OCI-LY7 (cell line): ENCODE measurements around the gene LRP5. TPM values are rescaled to one million over a fixed set of nuclear protein-coding genes. Genes with fewer than 3 reads are reported as not detected.
A peak's percentile ranks its signal among the peaks of the same experiment; 100 is the strongest.

Source experiments
- BruUV-seq: library from RNA; stranded (reverse); fragments of 400-500 nt; replicated peaks from 2 replicates; lab custom pipeline; 2021; lab: Mats Ljungman, UMichigan
- CTCF ChIA-PET: fragments of 300-600 bp; sonication (Branson Sonifier 250); formaldehyde crosslinking; loops from one replicate; lab custom pipeline; 2022; ENCODE audit warnings: antibody characterized with exemption; ENCODE audit not compliant: unreplicated experiment; lab: Charles Lee
- POLR2A ChIA-PET: fragments of 300-600 bp; sonication (Branson Sonifier 250); formaldehyde crosslinking; loops from one replicate; lab custom pipeline; 2022; ENCODE audit warnings: antibody characterized with exemption; lab: Charles Lee
- DNase-seq: peaks from one replicate; pipeline ENCODE4 v3.0.0-alpha.2; 2015; ENCODE audit warnings: low spot score
- H2AFZ ChIP-seq: fragments of 200-600 bp; sonication (generic), shearing (Covaris generic); 2 replicates; pipeline ENCODE4 v1.6.1; 2014; ENCODE audit warnings: mild to moderate bottlenecking, antibody characterized with exemption, low read length, moderate library complexity
- H3K27ac ChIP-seq: fragments of 200-600 bp; sonication (generic); 2 replicates; pipeline ENCODE4 v1.5.1; 2014; ENCODE audit warnings: mixed run types, low read depth, mild to moderate bottlenecking, moderate library complexity, low read length, inconsistent platforms; ENCODE audit not compliant: poor library complexity, severe bottlenecking
- H3K36me3 ChIP-seq: fragments of 200-600 bp; sonication (generic); 2 replicates; pipeline ENCODE4 v1.6.1; 2014; ENCODE audit warnings: mild to moderate bottlenecking, antibody characterized with exemption, low read length, moderate library complexity, mixed read lengths; ENCODE audit not compliant: insufficient read depth
- H3K4me1 ChIP-seq: fragments of 200-600 bp; sonication (generic); 2 replicates; pipeline ENCODE4 v1.5.1; 2014; ENCODE audit warnings: mild to moderate bottlenecking, low read length; ENCODE audit not compliant: insufficient read depth, poor library complexity, severe bottlenecking
- H3K4me2 ChIP-seq: fragments of 200-600 bp; sonication (generic); 2 replicates; pipeline ENCODE4 v1.6.1; 2014; ENCODE audit warnings: mild to moderate bottlenecking, low read length
- H3K4me3 ChIP-seq: fragments of 200-600 bp; sonication (generic); 2 replicates; pipeline ENCODE4 v1.5.1; 2014; ENCODE audit warnings: mild to moderate bottlenecking, low read depth, low read length; ENCODE audit not compliant: poor library complexity, severe bottlenecking
- H3K79me2 ChIP-seq: fragments of 200-600 bp; sonication (generic); 2 replicates; pipeline ENCODE4 v1.6.1; 2016; ENCODE audit warnings: low read depth, mild to moderate bottlenecking, low read length, moderate library complexity, mixed read lengths; ENCODE audit not compliant: insufficient read depth
- H3K9me2 ChIP-seq: fragments of 200-600 bp; sonication (generic); 2 replicates; pipeline ENCODE4 v1.6.1; 2016; ENCODE audit warnings: mild to moderate bottlenecking, low read length, mixed read lengths; ENCODE audit not compliant: insufficient read depth
- H3K9me3 ChIP-seq: fragments of 200-600 bp; sonication (generic); 2 replicates; pipeline ENCODE4 v1.6.1; 2014; ENCODE audit warnings: mild to moderate bottlenecking, mixed run types, low read length, mixed read lengths
- H4K20me1 ChIP-seq: fragments of 200-600 bp; sonication (generic); 2 replicates; pipeline ENCODE4 v1.6.1; 2014; ENCODE audit warnings: mild to moderate bottlenecking, antibody characterized with exemption, low read length, moderate library complexity, mixed read lengths; ENCODE audit not compliant: insufficient read depth
- EZH2phosphoT487 ChIP-seq: fragments of 200-600 bp; sonication (generic); IDR thresholded peaks from 2 replicates; pipeline ENCODE4 v1.6.1; 2018; ENCODE audit warnings: low read depth, borderline replicate concordance, mild to moderate bottlenecking, mixed run types, antibody characterized with exemption, low read length, moderate library complexity, mixed read lengths
- intact Hi-C: fragments of 100-400 bp; cut with micrococcal nuclease; formaldehyde crosslinking; loops from one replicate; pipeline ENCODE4 v1.10.0; 2022; ENCODE audit not compliant: unreplicated experiment
- total RNA-seq, 2 experiments: library from RNA; depleted of rRNA in 1 of 2; stranded (reverse); fragments of >200 nt in 1 of 2; shearing (Covaris generic) in 1 of 2; gene quantifications; 2 replicates each; pipeline ENCODE4 v1.2.3, GENCODE V29; 2014 to 2022
- TF ChIP-seq, protein P1 (sequence below): fragments of 200-600 bp; sonication (generic); conservative IDR thresholded peaks from 2 replicates; pipeline ENCODE4 v1.5.1; 2014; ENCODE audit warnings: mild to moderate bottlenecking, antibody characterized with exemption, low read length, moderate library complexity, mixed read lengths

LRP5 gene
- total RNA-seq, 2 experiments from 2014 or later: 0.60 TPM; not detected in 1

DNA sequence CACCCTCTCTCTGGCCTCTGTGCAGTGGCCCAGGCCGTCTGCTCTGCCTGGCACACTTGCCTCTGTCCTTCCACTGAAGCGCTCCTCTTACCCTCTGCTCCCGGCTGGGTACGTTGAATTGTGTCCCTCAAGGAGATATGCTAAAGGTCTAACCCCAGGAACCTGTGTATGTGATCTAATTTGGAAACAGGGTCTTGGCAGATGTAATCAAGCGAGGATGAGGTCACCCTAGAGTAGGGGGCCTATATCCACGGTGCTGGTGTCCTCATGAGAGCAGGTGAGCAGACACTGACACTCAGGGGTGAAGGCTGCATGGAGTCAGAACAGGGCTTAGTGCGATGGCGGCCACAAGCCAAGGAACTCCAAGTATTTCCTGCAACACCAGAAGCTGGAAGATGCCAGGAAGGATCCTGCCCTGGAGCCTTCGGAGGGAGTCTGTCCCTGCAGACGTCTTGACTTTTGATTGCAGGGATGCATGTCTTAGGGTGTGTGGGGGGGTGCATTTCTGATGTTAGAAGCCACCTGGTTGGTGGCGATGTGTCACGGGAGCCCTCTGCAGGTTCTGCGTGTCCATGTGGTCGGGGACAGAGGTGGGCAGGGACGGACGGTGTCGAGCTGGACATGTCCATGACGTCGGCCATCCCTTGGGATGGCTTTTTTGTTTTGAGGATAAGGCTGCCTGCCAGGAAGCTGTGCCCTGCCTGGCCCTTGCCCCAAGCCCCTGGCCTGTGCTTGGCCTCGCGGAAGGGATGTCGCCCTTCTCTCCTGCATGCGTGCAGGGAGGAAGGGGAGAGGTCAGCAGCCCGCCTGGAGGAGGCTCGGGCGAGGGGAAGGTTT is 68.6 kb downstream of the LRP5 start:
- TF ChIP-seq EZH2phosphoT487: no peak
- TF ChIP-seq, protein P1, sequence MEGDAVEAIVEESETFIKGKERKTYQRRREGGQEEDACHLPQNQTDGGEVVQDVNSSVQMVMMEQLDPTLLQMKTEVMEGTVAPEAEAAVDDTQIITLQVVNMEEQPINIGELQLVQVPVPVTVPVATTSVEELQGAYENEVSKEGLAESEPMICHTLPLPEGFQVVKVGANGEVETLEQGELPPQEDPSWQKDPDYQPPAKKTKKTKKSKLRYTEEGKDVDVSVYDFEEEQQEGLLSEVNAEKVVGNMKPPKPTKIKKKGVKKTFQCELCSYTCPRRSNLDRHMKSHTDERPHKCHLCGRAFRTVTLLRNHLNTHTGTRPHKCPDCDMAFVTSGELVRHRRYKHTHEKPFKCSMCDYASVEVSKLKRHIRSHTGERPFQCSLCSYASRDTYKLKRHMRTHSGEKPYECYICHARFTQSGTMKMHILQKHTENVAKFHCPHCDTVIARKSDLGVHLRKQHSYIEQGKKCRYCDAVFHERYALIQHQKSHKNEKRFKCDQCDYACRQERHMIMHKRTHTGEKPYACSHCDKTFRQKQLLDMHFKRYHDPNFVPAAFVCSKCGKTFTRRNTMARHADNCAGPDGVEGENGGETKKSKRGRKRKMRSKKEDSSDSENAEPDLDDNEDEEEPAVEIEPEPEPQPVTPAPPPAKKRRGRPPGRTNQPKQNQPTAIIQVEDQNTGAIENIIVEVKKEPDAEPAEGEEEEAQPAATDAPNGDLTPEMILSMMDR: peak; percentile 41; the same call in 1 of the 2 replicates
- H3K9me2 ChIP-seq: no peaks in the 10 kb centered on the region
- DNase-seq: peak; percentile 24
- peak overlapping the region; percentile 38 for H3K4me3 ChIP-seq
- H3K4me2 ChIP-seq: peak overlapping the region; percentile 58
- H2AFZ ChIP-seq: peak overlapping the region; percentile 65; the same call in 1 of the 2 replicates
- no peaks in the 10 kb centered on the region for H4K20me1 ChIP-seq
- intact Hi-C loops: loop anchor here (5.0 kb wide), 1 partner anchor 174 kb away; no protein-coding TSS in a partner anchor
- no peaks in the 10 kb centered on the region for H3K36me3 ChIP-seq
- no peaks in the 10 kb centered on the region for H3K9me3 ChIP-seq
- peak overlapping the region; percentile 28 for H3K27ac ChIP-seq
- ChIA-PET CTCF (no interaction called here), POLR2A (interaction anchor here (0.6 to 0.9 kb wide), 2 partner anchors 10 to 99 kb away, joined by 4 to 8 read pairs; no protein-coding TSS in a partner anchor)
- H3K79me2 ChIP-seq: no peaks in the 10 kb centered on the region
- BruUV-seq: no TSS peak
- H3K4me1 ChIP-seq: peaks cover 24% of the 10 kb centered on the region

- intact Hi-C loops: loop anchor here (5.0 kb wide), 1 partner anchor 174 kb away; no protein-coding TSS in a partner anchor
- no peaks in the 10 kb centered on the region for H3K9me3 ChIP-seq
- H3K9me2 ChIP-seq: no peaks in the 10 kb centered on the region
- H3K27ac ChIP-seq: no peak overlapping the region
- H3K4me2 ChIP-seq: no peak overlapping the region
- no peaks in the 10 kb centered on the region for H4K20me1 ChIP-seq
- no peak for TF ChIP-seq EZH2phosphoT487
- TF ChIP-seq, protein P1: no peak
- BruUV-seq: no TSS peak
- H3K4me1 ChIP-seq: peaks cover 24% of the 10 kb centered on the region
- no peak overlapping the region for H3K4me3 ChIP-seq
- H3K36me3 ChIP-seq: no peaks in the 10 kb centered on the region
- no peak for DNase-seq
- ChIA-PET POLR2A (interaction anchor here (0.9 kb wide), 1 partner anchor 11 kb away, joined by 4 read pairs; no protein-coding TSS in a partner anchor), CTCF (interaction anchor here (0.6 kb wide), 1 partner anchor 86 kb away, joined by 3 read pairs; no protein-coding TSS in a partner anchor)
- no peak overlapping the region for H2AFZ ChIP-seq
- no peaks in the 10 kb centered on the region for H3K79me2 ChIP-seq
Measured at GRCh38 chr11:68381716-68382115, 69.3 kb downstream of the LRP5 start.
